Stimulated activated CD8-positive, alpha-beta memory T cell treated with anti-CD3 and anti-CD28 coated beads, Interleukin-7, amount 100 ng/mL, for 4 hours (primary cell): ENCODE data around the gene KLHL3.

ENCODE experiments used
- DNase-seq, 2 donors: peaks; one replicate each; pipeline ENCODE4 v3.0.0-alpha.2; 2020; ENCODE audit warnings: low read depth in 2 of 2

KLHL3 gene

GRCh38 chr5:137611011-137611580 lies 124.8 kb downstream of the KLHL3 start:
- DNase-seq, result no peak

DNA sequence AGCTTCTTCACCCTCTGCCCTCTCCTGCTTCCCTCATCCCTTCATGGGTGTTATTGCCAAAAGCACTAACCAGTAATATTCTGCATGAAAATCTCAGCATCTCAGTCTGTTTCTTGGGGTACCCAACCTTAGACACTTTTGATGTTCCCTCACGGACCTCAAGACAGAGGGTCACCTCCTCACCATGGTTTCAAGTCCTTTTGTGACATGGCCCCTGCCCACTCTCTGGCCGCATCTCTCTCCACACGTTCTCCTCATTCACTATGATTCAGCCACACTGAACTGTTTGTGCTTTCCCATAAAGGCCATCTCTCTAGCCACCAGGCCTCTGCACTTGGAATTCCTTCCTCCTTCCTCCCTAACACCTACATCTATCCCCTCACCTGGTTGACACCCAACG lies 125.3 kb downstream of the KLHL3 start:
- DNase-seq, result no peak

GRCh38 chr5:137609127-137609526 lies 126.8 kb downstream of the KLHL3 start:
- no peak for DNase-seq

- no peak for DNase-seq
Measured at GRCh38 chr5:137607771-137608170, 128.1 kb downstream of the KLHL3 start.

GRCh38 chr5:137606401-137606800 lies 129.5 kb downstream of the KLHL3 start:
- no peak for DNase-seq

DNA sequence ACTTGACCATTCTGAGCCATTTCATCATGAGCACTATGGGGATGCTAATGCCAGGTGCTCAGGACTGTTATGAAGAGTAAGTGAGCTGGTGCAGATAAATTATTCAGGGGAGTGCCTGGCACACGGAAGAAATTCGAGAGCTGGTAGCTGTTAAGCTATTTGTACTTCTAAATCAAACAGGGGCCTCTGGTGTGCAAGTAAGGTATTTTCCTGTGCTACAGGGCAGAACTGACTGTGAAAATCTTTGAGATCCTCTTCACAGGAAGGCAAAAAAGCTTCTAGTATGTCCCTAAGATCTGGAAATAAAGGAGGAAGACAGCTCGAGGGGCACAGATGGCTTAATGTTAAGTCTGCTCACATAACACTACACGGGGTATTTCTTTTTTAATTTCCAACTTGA lies 130.5 kb downstream of the KLHL3 start:
- no peak for DNase-seq

DNA sequence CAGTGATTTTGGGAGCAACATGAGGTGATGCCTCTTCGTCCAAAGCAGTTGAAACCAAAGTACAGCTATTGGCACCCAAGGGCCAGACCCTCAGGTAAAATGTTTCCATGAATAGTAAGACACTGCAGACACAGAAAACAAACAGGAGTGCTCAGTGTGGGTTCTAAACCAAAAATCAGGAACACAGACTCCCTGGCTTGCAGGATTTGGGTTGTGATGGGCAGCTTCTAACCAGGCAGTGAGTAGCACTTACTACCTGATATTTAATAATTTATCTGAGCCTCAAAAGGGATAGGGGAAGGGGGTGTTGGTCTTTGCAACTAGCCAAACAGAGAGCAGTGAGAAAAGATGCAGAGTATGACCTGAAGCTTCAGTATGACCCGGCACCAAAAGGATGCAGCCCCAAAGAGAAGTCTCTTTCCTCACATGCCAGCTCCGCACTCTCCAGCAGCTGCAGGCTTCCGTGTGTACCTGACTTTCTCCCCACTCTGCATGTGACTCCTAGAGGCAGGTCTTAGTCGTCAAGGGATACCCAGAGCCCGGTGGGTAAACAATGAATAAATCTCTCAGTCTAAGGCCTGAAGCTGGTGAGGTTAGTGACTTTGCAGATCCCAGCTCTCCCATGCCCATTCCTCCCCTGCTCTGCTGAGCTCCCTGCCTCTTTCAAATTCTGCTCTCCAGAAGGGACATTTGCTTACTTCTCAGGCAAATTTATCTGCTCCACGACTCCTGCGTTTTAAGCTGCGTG lies 131.4 kb downstream of the KLHL3 start:
- no peak for DNase-seq

GRCh38 chr5:137603891-137604290 lies 132.0 kb downstream of the KLHL3 start:
- DNase-seq, result no peak

GRCh38 chr5:137603356-137603755 lies 132.5 kb downstream of the KLHL3 start:
- DNase-seq, result no peak

GRCh38 chr5:137602721-137603273 lies 133.1 kb downstream of the KLHL3 start:
- no peak for DNase-seq

DNA sequence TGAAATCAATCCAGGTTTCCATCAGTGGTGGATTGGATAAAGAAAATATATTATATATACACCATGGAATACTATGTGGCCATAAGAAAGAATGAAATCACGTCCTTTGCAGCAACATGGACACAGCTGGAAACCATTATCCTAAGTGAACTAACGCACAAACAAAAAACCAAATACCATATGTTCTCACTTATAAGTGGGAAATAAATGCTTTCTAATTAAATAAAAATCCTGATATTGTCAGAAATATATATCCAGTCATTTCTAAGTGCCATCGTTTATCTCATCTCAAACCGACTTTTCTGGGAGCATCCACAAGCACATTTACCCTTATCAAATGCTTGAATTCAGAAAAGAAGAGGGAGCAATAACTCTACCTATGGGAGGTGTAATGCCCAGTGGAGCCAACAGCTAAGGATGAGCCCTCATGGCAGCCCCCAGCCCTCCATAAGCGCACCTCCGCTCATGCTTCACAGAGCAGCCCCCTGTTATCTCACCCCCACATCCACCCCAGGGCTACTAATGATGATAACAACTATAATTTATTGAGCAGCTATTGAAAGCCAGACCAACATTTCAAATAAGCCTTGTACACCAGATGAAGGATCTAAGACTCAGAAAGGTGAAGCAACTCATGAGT lies 135.0 kb downstream of the KLHL3 start:
- no peak for DNase-seq

GRCh38 chr5:137599457-137599856 lies 136.4 kb downstream of the KLHL3 start:
- no peak for DNase-seq

GRCh38 chr5:137598399-137598798 lies 137.5 kb downstream of the KLHL3 start:
- DNase-seq, result no peak

DNA sequence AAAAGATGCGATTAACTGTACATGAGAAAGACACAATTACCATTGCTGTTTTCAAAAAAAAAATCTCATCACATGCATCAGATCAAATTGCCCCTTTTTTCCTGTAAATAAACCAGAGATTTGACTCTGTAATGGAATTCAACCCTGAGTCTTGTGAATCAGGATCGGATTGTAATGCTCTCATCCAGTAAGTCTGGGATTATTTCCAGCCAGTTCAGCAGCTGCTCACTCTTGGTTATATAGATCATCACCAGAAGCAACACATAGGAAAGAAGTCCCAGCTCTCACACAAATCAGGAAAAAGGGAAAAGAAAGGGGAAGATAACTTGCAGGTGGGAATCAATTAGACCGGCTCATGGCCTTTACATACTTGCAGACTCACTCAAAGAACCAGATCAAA lies 138.9 kb downstream of the KLHL3 start:
- DNase-seq, result no peak

DNA sequence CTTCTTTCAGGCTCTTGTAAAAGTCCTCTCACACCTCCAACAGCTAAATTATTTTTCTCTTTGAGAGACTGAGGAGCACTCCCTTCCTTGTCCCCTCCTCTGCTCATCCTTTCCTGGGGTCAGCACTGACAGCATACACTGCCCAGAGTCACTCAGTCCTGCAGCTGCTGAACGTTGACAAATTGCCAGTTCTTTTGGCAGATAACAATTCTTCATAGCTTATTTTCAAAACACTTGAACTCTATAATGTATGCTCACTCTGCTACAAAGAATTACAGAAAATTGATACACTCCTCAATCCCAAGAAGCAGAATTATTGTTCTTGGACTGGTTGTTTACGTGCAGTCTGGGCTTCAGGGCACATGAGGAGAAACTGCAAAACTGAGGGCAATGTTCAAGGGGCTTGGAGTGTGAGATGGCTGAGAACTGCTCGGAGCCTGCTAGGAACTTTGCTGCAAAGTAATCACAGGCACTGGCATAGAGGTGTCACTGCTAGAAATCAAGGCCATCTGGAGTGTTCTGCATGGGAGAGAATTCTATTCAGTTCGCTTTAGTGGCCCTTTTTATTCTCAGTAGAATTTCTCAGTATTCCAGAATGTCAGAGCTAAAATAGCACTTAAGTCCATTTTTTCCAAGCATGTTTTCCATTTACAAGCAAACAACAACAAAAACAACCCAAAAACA lies 140.4 kb downstream of the KLHL3 start:
- DNase-seq, result no peak

DNA sequence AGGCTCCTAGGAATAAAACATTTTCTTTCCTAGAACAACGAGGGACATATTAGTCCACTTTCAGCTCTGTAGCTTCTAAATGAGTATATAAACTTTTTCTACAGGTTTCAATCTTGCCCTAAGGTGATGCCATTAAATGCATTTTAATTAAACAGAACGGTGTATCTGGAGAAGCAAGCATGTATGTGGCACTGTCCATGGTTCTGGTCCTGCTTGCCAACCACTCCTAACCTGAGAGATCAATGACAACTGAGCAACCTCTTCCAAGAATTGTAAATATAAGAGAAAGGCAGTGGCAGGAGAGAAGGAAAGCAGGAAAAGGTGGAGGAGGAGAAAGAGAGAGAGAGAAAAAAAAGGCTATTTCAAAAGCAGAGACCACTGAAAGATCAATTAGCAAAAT lies 141.2 kb downstream of the KLHL3 start:
- DNase-seq, result no peak

GRCh38 chr5:137592317-137592716 lies 143.6 kb downstream of the KLHL3 start:
- no peak for DNase-seq

- no peak for DNase-seq
Measured at GRCh38 chr5:137589185-137589584, 146.7 kb downstream of the KLHL3 start.

DNA sequence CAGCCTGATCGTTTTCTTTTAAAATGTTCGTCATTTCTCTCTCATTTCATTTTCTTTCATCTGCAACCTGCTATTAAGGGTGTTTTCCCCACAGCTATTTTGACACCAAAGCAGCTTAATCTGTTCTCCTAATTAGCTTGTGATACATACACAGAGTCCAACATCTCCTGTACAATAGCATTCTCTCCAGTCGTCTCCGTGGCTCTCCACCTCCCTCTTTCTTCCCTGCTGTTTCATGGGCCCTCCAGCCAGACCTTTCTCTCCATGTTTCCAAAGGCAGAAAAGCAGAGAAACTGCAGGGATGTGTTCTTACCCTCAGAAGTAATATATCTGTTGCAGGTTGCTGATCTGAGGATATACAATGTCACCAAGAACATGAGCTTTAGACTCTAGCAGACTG lies 148.0 kb downstream of the KLHL3 start:
- DNase-seq, result no peak

- DNase-seq, result no peak
Measured at GRCh38 chr5:137584262-137584661, 151.6 kb downstream of the KLHL3 start.

DNA sequence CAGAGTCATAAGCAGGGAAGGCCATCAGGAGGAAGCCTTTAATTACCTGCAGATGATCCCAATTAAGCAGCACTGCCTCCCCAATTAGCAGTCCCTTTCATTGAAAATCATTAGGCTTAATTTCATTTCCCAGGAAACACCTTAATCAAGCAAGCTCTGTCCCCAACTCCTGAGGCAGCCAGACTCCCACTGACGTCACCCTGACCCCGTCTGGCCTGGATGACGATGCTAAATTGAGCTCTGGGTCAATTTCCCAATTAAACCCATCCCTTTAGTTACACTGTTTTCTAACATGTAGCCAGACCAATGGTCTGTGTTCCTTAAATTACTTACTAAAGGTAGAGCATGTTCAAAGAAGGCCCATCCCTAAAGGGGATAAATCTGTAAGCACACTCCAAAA lies 152.8 kb downstream of the KLHL3 start:
- DNase-seq, result no peak

DNA sequence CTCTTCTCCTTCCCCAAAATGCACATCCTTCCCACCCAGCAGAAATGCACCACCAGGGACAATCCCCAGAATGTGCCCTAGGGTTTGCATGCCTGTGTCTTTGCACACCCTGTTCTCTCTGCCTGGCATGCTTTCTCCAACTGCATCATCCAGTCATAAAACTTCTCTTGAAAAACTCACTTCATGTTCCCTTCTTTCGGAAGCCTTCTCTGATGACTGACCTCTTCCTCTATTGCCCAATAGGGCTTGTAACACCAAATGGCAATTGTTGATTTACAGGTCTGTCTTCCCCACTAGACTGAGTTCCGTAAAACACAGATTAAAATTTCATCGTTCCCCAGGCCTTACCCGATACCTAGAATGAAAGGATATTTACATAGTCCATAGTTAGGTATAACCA lies 153.7 kb downstream of the KLHL3 start:
- DNase-seq, result no peak
